Fibroblast of lung (primary cell): Measurements from ENCODE around the gene CCDC14.

Experiments
- CTCF ChIP-seq, 2 donors: IDR thresholded peaks in 1 of 2; conservative IDR thresholded peaks in 1 of 2; 1 replicate in 1 of 2; 2 replicates in 1 of 2; pipeline ENCODE4 v1.5.1; 2011 to 2012; ENCODE audit warnings: low read length in 2 of 2, control low read depth in 1 of 2, inconsistent platforms in 1 of 2, low read depth in 1 of 2, mild to moderate bottlenecking in 1 of 2
- EZH2 ChIP-seq: IDR thresholded peaks from 2 replicates; pipeline ENCODE4 v1.5.1; 2012; ENCODE audit warnings: low read length, control low read depth, mild to moderate bottlenecking; ENCODE audit errors: missing control alignments

GRCh38 chr3:123939706-123940105 is 21.3 kb downstream of the CCDC14 start:
- TF ChIP-seq EZH2 (no peak), CTCF (conservative IDR thresholded peaks at IDR 0.05 in 1 of 2, IDR thresholded peaks at IDR 0.05 in 1 of 2; ENCODE audit: low read depth in 1 of 2, low read length in 2 of 2) (no peak)
